ENCODE results near the gene TMEM44.
A peak's percentile ranks its signal among the peaks of the same experiment; 100 is the strongest.
"Not testable (repeated sequence)": the region's sequence is repeated elsewhere in the genome, so short reads cannot be mapped to it uniquely, and the experiment has no call there.

The TMEM44 gene

GRCh38 chr3:194608981-194609380 lies 24.2 kb downstream of the TMEM44 start:
- DNase-seq (ENCODE audit: low spot score) = no peak

DNA sequence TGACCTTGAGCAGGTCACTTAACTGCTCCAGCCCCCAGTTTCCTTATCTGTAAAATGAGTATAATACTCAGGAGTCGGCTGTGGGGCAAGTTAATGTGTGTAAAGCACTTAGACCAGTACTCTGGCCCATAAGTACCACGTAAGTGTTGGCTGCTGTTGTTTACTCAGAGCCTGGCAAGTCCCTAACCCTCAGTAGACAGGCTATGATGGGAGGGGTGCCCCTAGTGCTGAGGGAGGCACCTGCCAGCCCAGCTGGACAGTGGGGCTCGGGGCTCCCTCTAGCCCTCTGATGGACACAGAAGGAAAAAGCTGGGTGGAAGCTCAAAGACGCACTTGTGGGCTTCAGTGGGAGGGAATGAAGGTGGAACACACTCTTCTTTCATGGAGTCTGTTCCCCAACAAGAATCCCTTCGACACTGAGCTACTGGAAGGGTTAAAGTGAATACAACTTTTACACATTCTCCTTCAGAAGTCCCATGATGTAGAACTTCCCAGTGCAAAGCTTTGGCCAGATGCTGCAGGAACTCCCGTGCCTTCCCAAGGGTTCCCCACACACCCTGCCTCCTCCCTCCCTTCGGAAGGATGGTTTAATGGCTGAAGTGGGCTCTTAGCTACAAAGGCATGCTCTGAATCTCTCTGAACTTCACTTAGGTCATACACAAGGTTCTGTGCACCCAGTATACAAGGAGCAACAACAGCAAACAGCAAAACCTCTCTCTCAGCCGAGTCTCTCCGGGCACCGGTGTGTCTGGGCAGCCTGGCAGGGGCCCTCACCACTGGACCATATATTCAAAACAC lies 25.4 kb downstream of the TMEM44 start:
- no peak for DNase-seq (ENCODE audit: low spot score)

DNA sequence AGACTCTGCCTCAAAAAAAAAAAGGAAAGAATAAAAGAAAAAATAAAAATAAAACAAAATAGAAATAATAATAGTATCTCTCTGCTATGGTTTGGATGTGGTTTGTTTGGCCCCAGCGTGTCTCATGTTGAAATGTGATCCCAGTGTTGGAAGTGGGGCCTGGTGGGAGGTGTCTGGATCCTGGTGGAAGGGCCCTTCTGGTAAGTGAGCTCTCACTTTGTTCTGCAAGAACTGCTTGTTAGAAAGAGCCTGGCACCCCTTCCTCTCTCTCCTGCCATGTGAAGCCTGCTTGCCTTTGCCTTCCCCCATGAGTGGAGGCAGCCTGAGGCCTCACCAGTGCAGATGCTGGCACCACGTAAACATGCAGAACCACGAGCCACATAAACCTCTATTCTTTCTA lies 26.3 kb downstream of the TMEM44 start:
- no peak for DNase-seq (ENCODE audit: low spot score)

GRCh38 chr3:194606163-194606562 lies 27.1 kb downstream of the TMEM44 start:
- DNase-seq (ENCODE audit: low spot score) = no peak

GRCh38 chr3:194605314-194605713 lies 27.9 kb downstream of the TMEM44 start:
- not testable (repeated sequence) for DNase-seq (ENCODE audit: low spot score)

GRCh38 chr3:194604837-194605236 lies 28.4 kb downstream of the TMEM44 start:
- DNase-seq (ENCODE audit: low spot score) = no peak

DNA sequence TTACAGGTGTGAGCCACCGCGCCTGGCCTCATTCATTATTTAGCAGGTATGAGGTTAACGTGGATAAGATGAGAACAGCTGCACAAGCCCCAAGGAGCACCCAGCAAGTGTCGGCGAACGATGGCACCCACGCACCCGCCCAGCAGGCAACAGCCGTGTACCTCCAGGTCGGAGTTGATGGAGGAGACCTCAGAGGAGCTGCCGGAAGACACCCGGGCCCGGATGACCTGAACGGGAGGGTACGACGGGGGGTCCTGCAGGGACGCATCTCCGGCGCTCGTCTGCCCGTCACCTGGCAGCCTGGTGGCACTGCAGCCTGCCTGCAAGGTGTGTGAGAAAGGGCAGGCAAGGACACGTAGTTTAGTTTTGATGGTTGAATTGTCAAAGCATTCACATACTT lies 29.1 kb downstream of the TMEM44 start:
- no peak for DNase-seq (ENCODE audit: low spot score)

DNA sequence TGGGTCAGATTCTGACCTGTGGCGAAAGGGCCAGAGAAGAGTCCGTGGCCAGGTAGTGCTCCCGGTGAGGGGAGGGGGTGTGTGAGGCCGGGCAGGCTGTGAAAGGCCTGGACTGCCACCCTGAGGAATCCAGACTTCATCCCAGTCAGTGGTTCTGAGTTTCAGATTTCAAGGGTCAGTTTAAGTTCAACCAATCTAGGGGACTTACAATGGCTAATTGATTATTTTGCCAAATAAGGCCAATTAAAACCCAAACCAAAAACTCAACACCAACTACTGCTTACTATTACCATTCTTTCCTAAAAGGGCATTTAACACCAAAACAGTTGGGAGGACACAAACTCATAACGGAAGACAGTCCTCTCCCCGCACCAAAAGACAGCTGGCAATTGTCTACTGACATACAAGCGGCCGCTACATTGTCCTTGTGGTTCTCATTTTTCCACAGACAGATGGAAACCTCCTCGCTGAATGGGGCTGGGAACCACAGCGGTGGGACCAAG lies 30.5 kb downstream of the TMEM44 start:
- no peak for DNase-seq (ENCODE audit: low spot score)

DNA sequence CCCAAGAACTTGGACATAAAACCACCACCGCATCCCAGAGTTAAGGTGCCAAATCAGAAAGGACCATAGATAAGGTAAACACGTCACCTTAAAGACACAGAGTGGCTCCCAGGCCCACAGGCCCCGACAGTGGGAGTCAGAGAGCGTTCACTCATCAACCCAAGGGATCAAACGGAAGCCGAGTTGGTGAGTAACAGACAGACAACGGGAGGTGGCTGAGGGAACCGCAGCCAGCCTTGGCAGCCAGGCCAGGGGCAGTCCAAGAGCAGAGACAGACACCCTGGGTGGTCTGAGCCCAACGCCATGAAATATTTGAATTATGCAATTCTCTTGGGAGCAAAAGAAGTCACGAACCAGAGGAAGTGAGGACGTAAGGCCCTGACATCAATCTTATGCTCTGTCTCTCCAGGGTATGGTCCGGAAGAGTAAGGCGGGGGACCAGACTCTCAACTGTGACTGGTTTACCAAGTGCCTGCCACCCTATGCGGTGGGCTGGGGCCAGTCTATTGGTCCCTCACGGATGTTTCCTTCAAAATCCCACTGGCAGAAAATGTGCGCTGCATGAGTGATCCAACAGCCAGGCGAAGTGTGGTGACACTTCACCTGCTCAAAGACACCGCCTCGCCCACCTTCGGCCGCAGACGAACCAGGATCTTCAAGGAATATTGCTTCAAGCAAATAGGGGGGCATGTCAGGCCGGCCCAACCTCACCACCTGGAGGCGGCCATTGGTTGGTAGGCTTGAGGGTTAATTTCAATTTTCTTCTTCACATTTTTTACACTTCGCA lies 34.3 kb downstream of the TMEM44 start:
- DNase-seq (ENCODE audit: low spot score) = no peak

- DNase-seq (ENCODE audit: low spot score) = peak; percentile 62
Observed at GRCh38 chr3:194596906-194597305, 36.3 kb downstream of the TMEM44 start.

DNA sequence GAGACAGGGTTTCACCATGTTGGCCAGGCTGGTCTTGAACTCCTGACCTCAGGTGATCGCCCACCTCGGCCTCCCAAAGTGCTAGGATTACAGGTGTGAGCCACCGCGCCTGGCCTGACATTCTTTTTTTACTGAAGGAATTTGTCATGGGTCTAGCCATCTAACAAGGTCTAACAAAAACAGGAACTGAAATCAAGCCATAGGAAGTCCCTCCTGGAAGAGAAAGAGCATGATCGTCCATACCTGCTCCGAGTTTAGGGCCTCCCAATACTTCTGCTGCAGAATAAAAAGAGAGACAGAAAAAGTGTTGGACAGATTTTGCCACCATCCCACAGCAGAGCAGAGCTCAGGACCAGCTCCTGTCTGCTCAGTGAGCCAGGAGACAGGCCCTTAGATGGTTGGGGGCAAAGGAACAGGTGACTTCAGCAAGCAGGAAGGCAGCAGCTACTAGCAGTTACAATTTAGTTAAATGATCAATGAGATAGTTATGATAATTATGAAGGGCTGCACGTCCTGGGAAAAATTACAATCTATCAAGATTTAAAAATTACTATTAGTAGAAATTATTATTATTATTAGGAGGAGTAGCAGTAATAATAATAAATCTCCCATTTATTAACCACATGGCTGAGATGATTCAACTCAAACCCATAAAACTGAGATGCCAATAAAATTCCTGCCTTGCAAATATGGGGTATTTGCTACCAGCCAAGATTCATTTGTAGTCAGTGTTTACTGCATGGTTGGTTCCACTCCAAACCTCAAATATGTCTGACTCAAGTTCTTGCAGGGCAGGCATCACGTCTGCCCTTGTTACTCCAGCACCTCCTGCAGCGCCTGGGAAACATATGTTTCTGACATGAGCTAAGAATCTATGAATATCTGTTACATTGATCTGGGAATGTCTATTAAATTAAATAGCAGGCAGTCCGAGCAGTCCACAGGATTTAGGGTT lies 40.1 kb downstream of the TMEM44 start:
- no peak for DNase-seq (ENCODE audit: low spot score)

GRCh38 chr3:194588741-194589140 lies 44.5 kb downstream of the TMEM44 start:
- DNase-seq (ENCODE audit: low spot score) = no peak

DNA sequence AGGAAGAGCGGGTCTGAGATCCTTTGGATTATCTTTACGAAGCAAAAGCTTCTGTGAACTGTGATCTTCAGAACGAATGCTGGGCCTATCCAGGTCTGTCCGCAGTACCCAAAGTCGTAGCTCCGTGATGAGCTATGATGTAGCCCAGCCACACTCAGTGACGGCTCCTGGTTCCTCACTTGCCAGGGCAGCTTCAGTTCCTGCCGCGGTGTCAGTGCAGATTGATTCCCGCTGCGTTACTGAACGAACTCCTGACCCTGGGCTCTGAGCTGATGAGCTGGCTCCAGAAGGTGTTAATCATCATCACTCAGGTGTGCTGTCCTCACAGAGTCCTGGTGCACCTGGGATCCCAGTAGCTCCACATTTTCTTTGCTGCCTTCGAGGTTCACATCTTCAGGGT lies 45.0 kb downstream of the TMEM44 start:
- no peak for DNase-seq (ENCODE audit: low spot score)

GRCh38 chr3:194587438-194587931 lies 45.7 kb downstream of the TMEM44 start:
- peak; percentile 45 for DNase-seq (ENCODE audit: low spot score)

DNA sequence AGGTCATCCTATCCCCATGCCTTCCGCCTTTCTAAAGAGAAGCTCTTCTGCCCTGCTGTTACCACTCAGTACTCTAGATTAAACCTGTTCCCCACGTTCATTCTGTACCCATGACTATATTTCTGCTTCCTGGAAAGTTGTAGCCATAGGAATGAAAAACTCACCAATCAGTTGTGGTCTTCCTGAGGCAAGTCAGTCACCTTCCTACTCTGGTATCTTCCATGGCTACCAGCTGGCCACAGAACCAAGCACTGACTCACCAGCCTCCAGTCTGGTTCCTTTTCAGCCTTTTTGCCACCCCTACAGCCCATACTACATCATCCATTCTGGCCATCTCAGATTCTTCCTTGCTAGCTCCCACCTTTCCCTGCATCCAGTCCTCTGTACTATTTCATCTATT lies 46.4 kb downstream of the TMEM44 start:
- no peak for DNase-seq (ENCODE audit: low spot score)

DNA sequence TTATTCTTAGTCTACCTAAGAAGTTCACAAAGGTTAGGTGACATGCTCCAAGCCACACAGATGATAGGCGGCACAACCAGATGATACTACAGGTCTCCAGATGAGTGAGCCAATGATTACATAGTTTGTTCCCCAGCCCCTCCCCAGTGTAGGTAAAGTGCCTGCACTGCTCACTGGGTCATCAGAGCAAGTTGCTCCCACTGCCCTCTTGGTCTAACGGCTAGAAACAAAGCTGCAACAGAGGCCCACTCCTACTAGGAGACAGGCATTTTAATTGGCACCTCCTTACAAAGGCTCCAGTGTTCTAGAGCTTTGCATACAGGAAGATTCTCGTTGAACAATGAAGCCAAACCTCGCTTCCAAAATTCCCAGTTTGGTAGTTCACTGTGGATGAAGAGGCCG lies 47.3 kb downstream of the TMEM44 start:
- no peak for DNase-seq (ENCODE audit: low spot score)

GRCh38 chr3:194584866-194585265 lies 48.4 kb downstream of the TMEM44 start:
- no peak for DNase-seq (ENCODE audit: low spot score)

DNA sequence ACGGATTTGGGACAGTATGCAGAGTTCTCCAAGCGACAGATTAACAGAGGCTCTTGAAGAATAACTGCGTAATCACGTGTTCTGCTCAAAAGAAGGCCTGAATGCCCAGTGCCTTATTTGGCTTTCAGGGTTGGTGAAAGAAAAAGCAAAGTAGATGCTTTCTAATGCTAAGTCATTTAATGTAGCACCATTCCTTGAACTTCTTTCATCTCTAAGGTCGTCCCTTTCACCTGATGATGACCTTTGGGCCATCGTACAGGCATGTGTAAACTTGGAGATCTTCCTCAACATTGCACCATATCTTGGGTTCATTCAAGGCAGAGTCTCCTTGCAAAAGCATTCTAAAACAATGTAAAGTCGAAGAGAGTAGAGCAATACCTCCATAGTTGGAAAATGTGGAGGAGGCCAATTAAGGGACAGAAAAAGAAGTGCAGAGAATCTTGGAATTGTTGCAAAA lies 48.9 kb downstream of the TMEM44 start:
- no peak for DNase-seq (ENCODE audit: low spot score)

DNA sequence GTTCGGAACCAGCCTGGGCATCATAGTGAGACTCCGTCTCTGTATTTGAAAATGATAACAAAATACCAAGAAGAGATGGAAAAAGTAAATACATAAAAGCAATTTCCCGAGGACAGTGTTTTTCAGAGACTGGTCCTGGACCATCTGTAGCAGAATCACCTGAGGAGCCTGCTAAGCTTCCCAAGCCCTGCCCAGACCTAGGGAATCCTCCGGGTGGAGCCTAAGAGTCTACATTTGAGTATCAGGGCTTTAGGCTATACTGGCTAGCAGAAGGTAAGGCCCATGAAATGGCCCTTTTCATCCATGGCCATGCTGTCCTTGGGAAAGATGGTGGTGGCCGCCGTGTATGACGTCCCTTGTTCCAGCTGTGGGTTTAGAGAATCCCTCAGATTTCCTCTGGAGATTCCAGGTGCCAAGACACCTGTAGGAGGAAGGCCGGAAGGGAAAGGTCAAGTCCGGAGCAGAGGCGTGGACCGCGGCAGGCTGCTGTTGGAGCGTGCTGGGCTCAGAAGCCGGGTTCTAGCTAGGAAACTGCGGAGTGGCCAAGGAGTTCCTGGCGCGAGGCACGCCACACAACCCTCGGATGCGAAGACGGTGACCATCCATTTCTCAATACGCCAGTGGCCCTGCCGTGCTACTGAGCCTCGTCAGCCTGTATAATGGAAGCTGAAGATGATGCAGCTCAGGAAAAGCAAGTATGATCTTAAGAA lies 50.9 kb downstream of the TMEM44 start:
- no peak for DNase-seq (ENCODE audit: low spot score)

DNA sequence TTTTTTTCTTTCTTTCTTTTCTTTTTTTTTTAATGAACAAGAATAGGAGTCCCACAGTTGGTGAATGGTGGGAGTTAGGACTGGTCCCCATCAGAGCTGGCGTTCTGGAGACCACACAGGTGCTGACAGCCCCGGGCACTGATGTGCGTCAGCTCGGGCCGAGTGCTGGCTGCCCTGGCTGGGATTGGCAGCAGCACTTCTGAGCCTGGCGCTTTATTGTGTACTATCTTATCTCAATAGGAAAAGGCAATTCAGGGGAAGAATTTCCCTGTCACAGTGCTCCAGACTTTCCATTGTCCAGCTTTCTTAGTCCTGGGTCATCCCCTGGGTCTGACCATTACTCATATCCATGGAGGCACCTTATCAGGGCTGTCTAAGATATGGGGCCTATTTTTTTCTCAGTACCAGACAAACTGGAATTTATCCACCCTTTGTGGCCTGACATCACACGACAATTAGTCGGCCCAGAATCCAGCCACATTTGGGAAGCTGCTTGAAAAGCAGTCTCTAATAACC lies 54.1 kb downstream of the TMEM44 start:
- DNase-seq (ENCODE audit: low spot score) = no peak
